RWPE1 (cell line): ENCODE measurements around the gene ARHGAP12.

Source experiments
- CTCF ChIA-PET: fragments of 350-600 bp; sonication (Branson Sonifier 250); formaldehyde crosslinking; extraction: SDS; loops from one replicate; lab custom pipeline; 2021; lab: Yijun Ruan, JAX
- POLR2A ChIA-PET: fragments of 400-600 bp; formaldehyde crosslinking; extraction: SDS; loops from one replicate; lab custom pipeline; 2020; ENCODE audit warnings: antibody characterized with exemption; ENCODE audit not compliant: low non-redundant PET; lab: Yijun Ruan, JAX
- DNase-seq: peaks from one replicate; pipeline ENCODE4 v3.0.0; 2012; ENCODE audit warnings: low spot score
- H3K27ac ChIP-seq: fragments of 450-650 bp; 2 replicates; pipeline ENCODE4 v1.5.1; 2017
- TF ChIP-seq, protein P1 (sequence below): fragments of 450-650 bp; conservative IDR thresholded peaks from 2 replicates; pipeline ENCODE4 v1.5.1; 2017; ENCODE audit warnings: low read depth, mild to moderate bottlenecking

Gene ARHGAP12

DNA sequence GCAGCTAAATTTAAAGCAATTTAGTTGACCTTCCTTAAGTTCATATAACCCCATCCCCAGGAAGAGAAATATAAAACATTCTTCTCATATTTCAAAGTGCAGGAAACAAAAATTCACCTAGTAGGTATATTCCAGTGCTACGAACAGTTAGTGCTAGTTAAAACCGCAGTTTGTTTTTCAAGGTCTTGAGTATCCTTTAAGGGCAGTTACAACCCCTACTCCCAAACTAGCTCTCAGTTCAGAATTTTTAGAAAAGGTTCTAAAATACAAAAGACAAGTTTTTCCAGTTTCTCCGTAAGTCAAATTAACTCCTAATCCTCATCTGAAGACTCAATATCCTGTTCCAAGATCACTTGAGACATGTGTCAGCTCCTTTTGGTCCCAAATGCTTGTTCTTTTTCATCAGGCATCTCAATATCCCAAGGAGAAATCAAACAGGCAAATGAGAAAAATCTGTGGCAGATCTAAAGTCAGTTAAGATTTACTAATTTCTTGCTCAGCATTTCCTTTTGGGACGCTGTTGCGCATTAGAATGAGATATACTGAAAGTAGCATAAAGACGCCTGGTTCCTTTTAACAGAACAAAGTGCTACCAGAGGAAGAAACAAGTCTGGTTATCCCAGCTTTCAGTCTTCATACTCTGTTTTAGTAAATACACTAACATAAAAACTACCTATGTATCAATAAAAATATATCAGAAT lies 51.8 kb downstream of the ARHGAP12 start:
- CTCF ChIA-PET: no interaction called here
- no peak for DNase-seq
- POLR2A ChIA-PET: no interaction called here
- TF ChIP-seq, protein P1, sequence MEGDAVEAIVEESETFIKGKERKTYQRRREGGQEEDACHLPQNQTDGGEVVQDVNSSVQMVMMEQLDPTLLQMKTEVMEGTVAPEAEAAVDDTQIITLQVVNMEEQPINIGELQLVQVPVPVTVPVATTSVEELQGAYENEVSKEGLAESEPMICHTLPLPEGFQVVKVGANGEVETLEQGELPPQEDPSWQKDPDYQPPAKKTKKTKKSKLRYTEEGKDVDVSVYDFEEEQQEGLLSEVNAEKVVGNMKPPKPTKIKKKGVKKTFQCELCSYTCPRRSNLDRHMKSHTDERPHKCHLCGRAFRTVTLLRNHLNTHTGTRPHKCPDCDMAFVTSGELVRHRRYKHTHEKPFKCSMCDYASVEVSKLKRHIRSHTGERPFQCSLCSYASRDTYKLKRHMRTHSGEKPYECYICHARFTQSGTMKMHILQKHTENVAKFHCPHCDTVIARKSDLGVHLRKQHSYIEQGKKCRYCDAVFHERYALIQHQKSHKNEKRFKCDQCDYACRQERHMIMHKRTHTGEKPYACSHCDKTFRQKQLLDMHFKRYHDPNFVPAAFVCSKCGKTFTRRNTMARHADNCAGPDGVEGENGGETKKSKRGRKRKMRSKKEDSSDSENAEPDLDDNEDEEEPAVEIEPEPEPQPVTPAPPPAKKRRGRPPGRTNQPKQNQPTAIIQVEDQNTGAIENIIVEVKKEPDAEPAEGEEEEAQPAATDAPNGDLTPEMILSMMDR: no peak
- H3K27ac ChIP-seq: no peak overlapping the region

DNA sequence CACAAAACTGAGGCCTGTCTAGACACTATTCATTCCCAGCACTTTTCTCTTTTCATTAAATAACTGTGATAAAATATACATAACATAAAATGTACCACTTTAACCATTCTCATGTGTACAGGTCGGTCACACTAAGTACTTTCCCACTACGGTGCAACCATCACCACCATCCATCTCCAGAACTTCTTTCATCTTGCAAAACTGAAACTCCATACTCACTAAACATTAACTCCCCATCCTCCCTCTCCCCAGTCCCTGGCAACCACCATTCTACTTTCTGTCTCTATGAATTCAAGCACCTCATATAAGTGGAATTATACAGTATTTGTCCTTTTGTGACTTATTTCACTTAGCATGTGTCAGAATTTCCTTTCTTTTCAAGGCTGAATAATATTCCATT lies 53.0 kb downstream of the ARHGAP12 start:
- H3K27ac ChIP-seq: no peak overlapping the region
- CTCF ChIA-PET: interaction anchor here (1.2 kb wide), 1 partner anchor 72 kb away, joined by 4 read pairs; no protein-coding TSS in a partner anchor
- POLR2A ChIA-PET: no interaction called here
- TF ChIP-seq, protein P1: no peak
- no peak for DNase-seq

DNA sequence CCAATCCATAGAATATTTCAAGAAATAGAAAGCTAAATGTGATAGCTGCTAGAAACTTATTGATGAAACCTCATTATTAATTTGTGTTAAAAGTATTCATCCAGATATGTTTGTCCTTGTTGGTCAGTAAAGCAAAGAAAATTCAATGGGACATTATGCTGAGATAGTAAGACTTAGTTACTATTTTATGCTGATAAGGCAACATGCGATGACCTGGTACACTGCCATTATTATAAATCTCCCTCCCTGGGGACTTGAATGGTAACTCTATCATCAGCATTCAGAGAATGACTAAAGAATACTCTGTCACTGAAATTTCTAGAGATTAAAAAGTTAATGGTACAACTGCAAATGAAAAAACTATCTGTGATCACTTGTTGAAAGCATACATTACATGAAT lies 54.9 kb downstream of the ARHGAP12 start:
- ChIA-PET POLR2A (no interaction called here), CTCF (no interaction called here)
- TF ChIP-seq, protein P1: no peak
- H3K27ac ChIP-seq: no peak overlapping the region
- DNase-seq: no peak

DNA sequence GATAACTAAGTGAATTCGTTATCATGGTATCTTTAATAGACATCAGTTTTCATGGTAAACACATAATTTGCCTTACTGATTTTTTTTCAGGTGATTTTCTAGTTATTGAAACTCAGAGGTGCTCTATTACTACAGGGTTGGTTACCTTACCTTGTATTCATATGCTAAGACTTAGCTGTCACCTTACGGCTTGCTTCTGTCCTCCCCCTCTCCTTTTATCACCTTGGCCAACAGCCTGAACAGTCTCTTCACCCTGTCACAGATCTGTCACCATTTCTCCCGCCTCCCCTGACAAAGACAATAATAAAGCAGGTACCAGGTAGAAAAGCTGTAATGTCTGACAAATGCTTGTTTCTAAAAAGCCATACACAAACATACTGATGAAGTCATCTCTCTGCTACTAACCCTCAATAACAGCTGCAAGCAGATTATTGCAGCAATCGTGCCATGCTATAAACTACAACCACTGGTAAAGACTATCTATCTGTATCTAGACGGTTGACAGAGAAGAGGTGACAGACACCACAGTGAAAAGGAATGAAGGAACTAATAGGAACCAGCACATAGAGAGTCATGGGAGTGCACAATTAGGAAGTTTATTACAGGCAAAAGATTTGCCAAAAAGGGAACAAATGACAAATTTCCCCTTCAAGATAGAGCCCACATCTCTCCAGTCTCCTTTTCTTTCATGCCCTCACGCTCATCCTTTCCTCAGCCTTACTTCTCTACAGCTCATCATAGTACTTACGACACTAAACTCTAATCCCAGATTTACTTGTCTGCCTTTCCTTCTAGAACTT lies 57.2 kb downstream of the ARHGAP12 start:
- ChIA-PET POLR2A (no interaction called here), CTCF (interaction anchor here (0.6 kb wide), 2 partner anchors 129 to 1145 kb away, joined by 3 read pairs; no protein-coding TSS in a partner anchor)
- no peak overlapping the region for H3K27ac ChIP-seq
- no peak for DNase-seq
- TF ChIP-seq, protein P1: no peak

DNA sequence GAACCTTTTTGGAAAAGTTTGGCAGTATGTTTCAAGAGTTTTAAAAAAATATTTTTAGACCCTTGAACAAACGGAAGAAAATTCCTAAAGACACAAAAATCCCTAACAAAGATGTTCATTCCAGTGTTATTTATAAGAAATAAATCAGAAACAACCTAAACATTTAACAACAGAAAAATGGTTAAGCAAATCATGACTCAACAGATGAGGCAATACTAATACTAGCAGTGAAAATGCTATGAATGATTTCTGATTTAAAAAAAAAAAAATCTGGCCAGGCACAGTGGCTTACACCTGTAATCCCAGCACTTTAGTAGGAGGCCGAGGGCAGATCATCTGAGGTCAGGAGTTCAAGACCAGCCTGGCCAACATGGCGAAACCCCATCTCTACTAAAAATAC lies 61.0 kb downstream of the ARHGAP12 start:
- H3K27ac ChIP-seq: no peak overlapping the region
- no peak for DNase-seq
- CTCF ChIA-PET: no interaction called here
- TF ChIP-seq, protein P1: no peak
- POLR2A ChIA-PET: no interaction called here

DNA sequence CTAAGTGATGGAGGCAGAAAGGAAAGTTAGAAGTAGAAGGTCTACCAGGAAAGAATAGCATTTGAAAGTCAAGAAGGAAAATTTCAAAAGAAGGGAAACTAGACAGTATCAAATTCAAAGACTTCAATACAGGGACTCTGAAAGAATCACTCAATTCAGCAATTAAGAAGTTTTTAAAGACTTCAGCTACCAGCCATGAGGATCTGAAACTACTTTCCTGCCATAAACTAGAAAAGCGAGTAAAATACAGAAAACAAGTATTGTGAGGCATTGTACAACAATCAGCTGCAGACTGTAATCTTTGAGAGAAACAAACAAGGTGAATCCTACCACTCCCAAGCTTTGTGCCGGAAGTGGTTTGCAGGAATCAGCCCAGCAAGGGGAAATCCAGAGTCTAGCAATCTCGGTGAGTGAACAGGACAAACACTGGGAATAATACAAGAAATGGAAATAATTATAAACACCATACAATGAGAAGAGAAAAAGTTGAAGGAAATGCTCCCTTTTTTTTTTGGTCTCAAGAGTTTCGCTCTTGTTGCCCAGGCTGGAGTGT lies 62.4 kb downstream of the ARHGAP12 start:
- ChIA-PET POLR2A (no interaction called here), CTCF (interaction anchor here (0.6 kb wide), 1 partner anchor 92 kb away, joined by 3 read pairs; no protein-coding TSS in a partner anchor)
- H3K27ac ChIP-seq: no peak overlapping the region

More for the DNA sequence above, 62.4 kb downstream of the ARHGAP12 start:
- no peak for DNase-seq
- TF ChIP-seq, protein P1: no peak
